SH-SY5Y (cell line): ENCODE measurements around the gene RASIP1.

Experiments
- GATA2 ChIP-seq: IDR thresholded peaks from 2 replicates; pipeline ENCODE4 v1.6.1; 2011; ENCODE audit warnings: mild to moderate bottlenecking, low read depth, low read length
- GATA3 ChIP-seq: IDR thresholded peaks from 2 replicates; pipeline ENCODE4 v1.6.1; 2011; ENCODE audit warnings: low read depth, mild to moderate bottlenecking, low read length, moderate library complexity

DNA sequence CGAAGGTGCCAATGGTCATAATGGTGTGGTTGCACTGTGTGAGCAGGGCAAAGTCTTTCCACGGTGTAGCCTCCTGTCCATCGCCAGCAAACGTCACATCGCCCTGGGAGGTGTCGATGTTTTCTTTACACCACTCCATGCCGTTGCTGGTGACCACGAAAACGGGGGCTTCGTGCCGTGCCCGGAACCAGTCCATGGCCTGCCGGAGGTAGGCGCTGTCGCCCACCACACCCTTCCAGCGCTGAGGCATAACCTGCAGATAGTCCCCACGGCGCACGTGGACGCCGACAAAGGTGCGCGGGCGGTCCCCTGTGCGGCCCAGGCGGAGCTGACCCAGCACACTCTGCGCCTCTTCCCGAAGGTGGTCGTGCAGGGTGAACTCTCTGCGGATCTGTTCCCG is 9.9 kb upstream of the RASIP1 start:
- no peak for TF ChIP-seq GATA2
- no peak for TF ChIP-seq GATA3
